OCI-M2 (cell line): ENCODE measurements around the gene MICAL2.

Experiments used
- DNase-seq: peaks from one replicate; lab custom pipeline; 2025; ENCODE audit not compliant: unreplicated experiment; lab: John Stamatoyannopoulos, UW

The MICAL2 gene

DNA sequence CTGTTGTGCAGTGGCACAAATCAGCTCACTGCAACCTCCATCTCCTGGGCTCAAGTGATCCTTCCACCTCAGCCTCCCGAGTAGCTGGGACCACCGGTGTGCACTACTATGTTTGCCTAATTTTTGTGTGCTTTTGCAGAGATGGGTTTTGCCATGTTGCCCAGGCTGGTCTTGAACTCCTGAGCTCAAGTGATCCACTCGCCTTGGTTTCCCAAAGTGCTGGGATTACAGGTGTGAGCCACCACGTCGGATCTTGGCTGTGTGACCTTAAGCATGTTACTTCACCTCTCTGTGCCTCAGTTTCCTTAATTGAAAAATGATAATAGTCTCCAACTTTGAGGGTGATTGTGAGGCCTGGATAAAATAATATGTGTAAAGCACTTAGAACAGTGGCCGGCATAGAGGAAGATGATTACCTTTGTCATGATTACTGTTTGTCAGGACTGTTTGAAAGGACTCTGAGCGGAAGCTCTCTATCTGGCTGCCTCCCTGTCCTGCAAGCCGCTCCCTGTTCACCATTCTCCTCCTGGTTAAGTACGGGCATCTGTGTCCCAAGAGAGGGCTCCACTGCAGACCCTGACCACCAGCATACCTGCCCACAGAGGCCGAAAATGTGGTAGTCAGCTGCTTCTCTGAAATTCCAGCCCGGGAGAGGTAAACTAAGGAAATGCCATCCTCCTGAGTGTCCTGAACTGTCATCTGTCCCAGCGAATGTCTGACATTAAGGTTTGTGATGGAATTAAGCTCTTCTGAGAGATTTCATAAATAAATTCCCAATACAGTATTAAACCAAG lies 73.6 kb downstream of the MICAL2 start:
- no peak for DNase-seq

DNA sequence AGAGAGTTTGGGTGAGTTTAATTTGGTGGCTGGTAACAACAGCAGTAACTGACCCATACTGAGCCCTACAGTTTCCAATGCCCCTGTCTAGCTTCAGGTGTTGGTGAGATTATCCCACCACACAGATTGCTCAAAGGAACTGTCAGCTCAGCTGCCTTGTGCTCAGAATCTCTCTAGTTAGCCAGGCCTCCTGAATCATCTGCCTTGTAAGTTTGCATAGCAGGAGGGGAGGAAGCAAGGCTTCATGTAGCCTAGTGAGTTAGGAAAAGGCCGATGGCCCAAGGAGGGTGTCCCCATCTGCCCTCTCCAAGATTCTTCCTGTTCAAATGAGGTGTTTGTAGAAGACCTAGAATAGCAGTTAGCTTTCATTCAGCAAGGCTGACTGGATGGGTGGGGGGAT lies 74.3 kb downstream of the MICAL2 start:
- no peak for DNase-seq

DNA sequence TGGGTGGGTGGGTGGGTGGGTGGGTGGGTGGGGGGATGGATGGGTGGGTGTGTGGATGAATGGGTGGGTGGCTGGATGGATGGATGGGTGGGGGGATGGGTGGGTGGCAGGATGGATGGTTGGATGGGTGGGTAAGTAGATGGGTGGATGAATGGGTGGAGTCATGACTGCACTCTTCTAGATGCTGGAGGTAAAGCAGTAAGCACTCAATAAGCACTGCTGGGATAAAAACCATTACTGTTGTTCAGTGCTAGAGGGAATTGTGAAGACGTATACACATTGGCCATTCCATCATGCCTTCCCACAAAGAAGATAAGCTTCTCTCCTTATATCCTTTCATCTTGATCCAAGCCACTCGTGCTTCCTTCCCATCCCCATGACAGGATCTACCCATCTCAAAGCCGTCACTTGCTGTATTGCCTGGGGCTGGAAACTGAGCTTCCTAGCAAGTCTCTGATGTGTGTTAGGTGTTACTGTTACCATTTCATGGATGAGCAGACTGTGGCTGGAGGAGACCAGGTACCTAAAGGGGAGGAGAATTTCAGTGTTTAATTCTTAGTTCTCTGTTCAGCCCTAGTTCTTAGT lies 74.8 kb downstream of the MICAL2 start:
- no peak for DNase-seq

DNA sequence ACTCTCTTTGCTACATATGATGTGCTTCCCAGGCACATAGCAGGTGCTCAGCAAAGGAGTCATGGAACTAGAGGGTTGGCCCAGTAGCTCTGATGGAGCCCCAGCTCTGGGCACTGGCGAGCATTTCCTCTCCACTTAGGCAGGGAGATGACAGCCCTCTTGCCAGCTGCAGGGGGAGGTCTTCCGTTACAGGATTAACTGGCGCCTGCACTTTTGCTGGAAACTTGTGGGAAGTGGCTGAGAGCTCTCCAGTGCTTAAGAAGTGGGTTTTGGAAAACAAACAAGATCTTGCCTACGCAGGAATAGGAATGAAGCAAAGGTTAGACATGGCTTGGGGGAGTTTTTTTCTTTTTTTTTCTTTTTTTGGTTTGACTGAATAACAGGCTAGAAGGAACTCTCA lies 75.5 kb downstream of the MICAL2 start:
- DNase-seq, result no peak

DNA sequence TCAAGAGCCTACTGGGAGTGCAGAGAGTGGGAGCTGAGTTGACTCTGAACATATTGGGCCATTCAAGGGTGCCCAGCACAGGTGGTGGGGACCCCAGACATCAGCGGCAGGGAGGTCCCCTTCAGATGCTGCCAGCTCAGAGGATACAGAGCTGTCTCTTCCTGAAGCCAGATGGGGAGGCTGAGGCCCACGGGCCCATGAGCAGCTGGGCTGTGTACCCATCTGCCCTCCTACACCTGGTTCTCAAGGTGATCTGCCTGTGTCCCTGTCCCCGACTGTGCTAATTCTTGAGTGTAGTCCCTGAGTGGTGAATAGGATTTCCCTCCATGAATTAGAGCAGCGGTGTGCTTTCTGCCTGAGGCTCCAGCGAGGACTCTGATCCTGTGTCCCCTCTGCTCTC lies 76.3 kb downstream of the MICAL2 start:
- no peak for DNase-seq

DNA sequence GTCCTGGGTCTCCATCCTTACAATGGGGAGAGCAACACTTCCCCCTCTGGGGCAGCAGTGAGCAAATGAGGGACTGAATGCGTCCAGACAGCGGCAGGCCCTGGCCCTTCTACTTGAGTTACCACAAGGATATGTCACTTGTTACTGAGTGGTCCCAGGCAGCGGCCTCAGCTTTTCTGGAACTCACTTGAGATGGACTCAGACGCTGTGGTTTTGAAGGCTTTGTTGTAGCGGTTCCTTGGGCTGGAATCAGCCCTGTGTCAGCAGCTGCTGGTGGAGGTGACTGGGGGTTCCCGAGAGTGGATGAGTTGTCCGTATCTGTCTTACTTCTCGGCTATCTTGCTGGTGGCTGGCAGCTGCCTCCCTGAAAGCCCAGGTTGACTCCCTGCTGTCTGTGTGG lies 77.0 kb downstream of the MICAL2 start:
- no peak for DNase-seq

DNA sequence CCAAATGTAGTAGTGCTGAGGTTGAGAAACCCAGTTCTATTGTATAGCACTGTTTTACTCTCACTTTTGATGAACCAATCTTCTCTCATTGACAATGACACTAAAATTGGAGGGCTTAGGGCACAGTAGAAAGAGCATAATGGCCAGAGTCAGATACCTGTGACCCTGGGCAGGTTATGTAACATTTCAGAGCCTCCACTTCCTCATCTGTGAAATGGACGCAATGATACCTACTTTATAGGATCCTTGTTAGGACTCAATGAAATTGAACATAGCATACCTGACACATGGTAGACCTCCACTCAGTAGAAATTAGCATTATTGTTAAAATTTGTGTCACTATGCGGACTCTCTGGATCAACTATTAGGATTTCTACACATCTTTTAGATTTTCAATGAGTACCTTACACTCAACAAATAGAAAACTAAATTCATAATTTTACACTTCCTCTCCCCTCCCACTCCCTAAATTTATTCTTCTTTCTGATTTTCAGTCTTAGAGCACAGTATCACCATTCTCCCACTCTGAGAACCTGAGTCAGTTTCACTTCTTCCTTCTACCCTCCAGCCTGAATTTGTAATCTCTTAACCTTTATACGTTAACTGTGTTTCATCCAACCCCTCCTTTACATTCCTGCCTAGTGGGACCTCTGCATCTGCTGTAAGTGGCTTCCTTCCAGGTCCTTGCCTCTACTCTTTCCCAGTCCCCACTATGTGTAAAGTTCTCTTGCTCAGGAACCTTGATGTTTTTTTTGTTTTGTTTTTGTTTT lies 78.3 kb downstream of the MICAL2 start:
- DNase-seq, result no peak

DNA sequence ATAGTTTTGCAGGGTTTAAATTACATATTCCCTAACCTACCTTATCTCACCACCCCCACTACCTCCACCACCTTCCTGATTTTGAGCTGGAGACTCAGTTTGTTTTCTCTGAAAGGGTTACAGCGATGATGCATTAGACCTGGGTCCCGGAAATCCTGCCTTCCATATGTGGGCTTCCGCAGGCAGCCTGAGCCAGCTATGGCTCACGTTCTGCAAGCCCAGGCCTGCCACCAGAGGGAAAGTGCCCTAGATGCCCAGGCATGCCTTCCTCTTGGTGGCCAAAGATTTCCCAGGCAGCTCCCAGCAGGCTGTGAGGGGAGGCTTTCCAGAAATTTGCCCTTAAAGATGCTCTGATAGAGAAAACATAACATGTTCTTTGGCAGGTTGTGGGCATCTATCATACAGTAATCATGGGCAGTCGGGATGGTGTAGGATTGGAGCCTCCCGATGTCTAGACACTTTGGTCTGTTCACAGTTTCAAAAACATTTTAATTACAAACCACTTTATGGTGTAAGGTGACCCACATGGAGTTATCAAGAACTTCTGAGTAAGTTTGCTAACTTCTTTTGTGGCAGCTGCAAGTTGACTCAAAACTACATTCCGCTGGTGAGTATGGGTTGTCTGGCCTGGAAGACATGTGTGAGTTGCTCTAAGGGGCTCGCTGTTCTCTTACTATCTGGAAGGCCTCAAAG lies 79.3 kb downstream of the MICAL2 start:
- DNase-seq, result no peak

DNA sequence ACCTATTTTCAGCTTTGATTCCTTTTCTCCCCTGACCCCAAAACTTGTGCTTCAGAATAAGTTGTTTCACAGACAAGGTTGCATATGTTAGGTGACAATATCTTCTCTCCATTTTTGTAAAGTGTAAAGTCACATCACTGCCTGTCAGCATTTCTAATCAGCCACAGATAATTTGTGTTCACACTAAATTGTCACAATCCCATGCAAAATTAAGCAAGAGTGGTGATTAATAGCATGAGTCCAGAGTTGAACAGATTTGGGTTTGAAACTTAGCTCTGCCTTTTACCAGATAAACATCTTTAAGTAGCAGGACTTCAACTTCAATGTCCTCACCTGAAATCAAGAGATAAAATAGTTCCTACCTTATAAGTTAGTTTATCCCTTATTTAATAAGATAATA lies 80.1 kb downstream of the MICAL2 start:
- DNase-seq, result no peak

DNA sequence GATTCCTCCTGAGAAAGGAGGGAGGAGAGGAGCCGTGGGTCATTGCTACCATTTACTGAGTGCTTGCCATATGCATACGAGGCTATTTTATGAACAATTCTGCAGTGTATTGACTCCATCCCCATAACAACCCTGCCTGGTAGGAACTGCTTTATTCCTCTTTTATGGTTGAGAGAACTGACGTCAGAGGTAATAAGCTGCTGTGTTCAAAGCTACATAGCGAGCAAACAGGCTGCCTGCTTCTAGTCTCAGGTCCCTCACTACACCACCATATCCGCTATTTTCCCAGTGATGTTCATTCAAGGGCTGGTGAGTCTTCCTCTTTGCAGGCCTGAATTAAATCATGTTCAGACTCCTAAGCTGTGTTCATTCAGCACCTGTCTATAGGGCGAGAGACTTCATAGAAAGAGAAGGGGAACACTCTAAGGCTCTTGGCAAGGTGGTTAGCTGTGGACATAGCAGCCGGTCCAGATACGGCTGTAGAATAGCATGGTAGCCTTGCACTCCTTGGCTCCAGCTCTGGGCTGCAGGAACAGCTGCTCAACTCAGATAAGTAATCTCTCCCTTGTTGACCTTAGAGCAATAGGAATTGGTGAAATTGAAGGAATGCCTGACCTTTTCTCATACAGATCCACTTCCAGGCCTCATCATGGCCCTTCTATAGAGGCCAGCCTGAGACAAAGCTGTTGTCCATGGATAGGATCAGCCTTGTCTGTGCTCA lies 82.6 kb downstream of the MICAL2 start:
- DNase-seq, result no peak

DNA sequence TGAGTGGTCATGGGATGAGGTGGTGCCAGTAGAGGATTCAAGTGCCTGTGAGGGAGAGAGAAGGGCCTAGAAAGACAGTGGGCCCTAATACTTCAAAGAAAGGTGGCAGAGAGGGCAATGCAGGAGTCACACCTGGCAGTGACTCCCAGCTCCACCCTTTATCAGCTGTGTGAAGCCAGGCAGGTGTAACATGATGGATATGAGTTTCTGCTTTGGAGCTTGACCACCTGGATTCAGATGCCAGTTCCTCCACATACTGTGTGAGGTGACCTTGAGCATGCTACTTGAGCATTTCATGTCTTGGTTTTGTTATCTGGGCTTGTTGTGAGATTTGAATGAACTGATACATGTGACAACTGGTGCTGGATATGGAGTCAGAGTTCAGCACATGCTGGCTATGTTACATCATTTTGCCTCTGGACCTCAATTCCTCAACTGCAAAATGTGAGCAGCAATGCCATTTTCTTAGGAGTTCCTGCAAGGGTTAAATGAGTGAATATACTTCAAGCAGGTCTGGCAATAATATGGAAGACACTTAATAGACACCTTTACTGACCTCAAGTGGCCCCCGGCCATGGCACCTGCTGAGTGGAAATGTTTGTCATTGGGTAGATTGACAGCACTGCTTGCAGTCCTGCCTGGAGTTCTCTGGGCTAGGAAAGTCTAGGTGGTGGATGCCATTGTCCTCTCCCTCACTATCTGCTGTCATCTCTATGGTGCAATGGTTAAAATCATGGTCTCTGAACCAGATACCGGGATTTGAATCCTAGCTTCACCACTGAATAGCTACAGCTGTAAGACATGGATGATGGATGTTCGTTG lies 83.3 kb downstream of the MICAL2 start:
- DNase-seq, result no peak

DNA sequence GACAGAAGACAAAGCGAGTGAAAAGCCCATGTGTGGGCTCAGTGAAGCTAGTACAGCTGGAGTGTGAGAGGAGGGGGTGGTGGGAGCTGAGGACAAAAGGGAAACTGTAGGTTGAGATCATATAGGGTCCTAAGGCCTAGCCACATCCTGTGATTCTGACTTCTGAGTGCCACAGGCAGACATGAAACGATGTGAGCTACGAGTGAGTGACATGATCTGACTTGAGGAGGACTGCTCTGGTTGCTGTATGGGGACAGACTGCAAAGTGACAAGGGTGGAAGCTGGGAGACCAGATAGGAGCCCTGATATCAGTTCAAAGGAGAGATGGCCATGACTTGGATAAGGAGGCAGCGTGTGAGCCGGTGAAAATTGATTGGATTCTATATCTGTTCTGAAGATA lies 85.4 kb downstream of the MICAL2 start:
- DNase-seq, result no peak

DNA sequence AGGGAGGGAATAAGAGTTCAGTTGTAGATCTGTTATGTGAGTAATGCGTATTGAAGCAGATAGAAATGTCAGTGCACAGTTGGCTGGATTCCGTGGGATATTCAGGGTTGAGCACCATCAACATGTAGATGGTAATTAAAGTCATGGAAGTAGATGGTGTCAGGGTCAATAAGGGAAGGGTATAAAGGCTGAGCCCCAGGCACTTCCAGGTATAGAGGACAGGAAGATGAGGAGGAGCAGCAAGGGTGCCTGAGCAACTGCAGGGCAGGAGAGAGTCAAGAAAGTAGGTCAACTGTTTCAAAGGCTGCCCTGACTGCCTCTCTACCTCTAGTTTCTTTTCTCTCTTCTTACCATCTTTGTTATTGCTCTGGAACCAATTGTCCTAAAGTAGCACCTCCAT lies 85.9 kb downstream of the MICAL2 start:
- DNase-seq, result no peak

DNA sequence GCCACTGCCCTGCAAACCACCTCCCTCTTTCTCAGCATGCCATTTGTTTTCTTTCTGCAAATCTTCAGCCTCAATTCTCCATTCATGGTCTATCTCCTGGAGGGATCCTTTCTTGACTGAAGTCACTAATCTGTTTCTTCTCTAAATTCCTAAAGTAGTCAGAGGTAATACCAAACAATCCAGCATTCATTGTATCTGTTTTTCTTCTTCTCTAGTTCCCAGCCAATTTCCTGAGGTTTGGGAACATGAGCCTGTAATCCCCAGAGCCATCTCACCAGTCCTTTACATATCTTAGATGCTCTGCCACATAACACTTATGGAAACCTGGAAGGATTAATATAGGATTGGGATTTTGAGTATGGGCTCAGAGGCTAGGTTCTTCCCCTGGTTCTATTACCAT lies 86.5 kb downstream of the MICAL2 start:
- DNase-seq, result no peak

DNA sequence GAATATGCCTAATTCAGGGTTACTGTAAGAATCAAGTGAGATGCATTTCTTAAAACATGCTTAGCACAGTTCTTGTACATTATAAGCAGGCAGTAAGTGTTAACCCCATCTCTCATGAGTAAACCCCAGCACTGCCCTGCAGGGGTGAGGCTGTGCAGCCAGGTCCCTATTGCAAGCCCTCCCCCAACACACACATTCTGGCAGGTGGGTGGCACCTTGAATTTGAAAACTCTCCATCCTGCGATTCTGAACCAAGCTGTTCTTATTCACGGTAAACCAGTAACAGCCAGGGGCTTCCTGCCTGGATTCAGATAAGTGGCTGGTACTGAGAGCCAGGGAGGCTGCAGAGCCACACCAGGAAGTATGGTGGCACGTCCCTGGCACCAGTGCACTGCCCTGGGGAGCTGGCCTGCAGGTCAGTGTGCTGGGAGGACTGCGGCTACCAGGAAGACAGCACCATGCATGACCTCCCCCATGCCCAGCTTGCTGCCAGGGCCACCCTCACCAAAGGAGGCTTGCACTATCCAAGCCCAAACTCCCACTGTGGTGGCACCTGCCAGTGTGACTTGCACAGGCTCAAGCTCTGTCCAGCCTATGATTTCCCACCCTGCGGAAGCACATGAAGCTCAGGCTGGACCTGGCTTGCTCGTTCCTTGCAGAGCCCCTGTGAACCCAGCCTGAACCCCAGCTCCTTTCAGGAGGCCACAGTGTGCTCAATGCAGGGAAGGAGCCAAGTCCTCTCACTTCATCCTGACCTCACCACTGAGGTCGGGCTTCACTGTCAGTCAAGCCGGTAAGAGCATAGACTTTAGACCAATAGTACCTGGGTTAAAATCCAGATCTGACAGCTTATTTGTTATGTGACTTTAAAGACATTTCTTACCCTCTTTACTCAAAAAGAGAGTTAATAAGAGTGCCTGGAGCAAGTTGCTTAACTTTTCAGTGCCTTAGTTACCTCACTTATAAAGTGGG lies 88.1 kb downstream of the MICAL2 start:
- no peak for DNase-seq

DNA sequence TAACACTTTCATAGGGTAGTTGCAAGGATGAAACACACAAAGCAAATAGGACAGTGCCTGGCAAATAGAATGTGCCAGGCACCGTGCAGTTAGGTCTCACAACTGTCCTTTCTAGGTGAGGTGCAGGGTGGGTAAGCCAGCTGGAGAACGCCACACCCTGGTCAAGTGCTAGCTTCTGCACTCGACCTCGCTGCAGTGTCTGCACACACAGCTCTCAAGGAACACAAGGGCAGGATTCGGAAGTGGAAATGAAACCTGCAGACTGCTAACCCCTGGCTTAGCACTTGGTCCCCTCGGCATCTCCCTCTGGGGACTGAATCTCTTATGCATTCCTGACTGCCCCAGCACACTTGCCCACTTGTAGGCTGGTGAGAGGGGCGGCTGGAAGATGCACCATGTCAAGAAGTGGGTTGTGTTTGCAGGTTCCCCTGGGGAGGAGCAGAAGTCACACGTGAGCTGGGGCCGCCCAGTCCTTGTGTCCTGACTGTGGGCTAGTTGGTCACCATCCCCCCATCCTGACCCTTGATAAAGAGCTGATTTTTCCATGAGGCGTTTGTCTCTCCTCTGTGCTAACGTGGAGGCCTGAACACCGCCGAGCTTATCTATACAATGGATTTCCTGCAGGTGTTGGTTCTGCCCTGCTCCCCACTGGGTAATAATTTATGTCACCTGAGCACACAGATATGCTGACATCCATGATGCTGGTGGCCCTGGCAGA lies 89.0 kb downstream of the MICAL2 start:
- DNase-seq, result no peak

DNA sequence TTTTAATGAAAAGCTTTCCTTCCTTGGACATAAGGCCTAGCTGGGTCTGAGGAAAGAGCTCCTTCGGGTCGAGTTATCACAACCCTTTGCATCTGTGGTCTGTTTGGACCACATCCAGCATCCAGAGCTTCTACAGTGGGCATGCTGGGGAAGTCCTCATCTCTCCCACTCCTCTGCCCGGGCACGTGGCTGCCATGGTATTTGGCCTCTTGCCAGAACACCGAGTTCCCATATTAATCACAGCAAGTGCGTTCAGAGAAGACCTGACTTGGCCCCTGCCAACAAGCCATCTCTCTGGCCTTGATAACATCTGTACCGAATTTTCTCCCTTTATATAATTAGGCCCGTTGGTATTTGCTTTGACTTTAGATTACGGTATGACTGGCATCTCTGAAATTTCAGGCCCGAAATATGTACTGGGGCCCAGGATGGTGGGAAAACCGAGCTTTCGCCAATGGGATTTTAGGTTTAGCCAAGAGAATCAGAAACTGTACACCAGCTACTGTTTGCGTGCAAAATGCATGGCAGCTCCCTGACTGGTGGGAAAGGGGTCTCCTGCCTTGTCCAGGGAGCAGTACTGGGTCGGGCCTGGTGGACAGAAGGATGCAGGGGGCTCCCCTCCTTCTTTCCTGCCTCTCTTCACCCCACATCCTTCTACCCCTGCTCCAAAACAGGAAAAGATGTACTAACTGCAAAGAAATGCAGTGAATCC lies 90.0 kb downstream of the MICAL2 start:
- DNase-seq, result no peak
